ENCODE measurements around the gene SIN3B. TPM values are rescaled to one million over a fixed set of nuclear protein-coding genes. Genes with fewer than 3 reads are reported as not detected.

SIN3B gene
- total and polyA plus RNA-seq, 9 of the 15 experiments (the other 6 are each of a cell fraction or from before 2014, with no cell fraction given), result 0.51 to 34.2 (median 14.3) TPM

DNA sequence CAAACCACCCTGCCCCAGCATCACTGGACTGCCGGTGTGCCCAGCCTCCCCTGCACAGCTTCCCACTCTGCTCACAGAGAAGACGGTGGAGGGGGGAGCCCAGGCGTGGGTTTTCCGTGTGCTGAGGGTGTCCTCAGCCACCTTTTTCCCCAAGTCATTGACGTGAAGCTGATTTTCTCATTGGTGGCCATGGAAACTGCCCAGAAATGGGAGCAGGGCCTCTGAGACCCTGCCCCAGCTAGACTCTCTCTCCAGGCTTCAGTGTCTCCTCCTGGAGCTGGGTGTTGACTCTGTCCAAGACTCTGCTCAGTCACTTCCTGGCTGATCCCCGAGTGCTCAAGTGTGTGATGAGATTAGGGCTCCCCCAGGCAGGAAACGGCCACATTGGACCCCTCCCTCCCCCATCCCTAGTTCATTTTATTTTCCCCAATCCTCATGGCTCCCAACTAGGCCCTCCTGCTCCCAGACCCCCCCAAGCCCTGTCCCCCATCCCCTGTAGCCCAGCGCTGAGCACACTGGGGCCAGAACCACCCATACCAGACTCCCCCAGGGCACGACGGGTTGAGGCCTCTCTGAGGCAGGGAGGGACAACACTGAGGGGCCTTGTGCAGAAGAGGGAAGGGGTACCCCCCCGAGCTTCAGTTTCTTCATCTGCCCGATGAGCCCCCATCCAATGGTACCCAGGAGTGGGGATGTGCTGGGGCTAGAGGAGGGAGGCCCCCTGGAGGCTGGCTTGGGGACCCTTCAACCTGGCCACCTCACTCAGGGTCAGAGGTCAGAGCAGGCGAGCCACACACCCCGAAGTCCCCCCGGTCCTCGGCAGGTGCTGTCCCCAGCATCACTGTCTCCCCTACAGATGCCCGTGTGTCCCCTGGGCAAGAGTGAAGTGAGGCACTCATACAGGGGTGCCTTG lies 58.4 kb downstream of the SIN3B start (continued):
- TF ChIP-seq, protein P1, sequence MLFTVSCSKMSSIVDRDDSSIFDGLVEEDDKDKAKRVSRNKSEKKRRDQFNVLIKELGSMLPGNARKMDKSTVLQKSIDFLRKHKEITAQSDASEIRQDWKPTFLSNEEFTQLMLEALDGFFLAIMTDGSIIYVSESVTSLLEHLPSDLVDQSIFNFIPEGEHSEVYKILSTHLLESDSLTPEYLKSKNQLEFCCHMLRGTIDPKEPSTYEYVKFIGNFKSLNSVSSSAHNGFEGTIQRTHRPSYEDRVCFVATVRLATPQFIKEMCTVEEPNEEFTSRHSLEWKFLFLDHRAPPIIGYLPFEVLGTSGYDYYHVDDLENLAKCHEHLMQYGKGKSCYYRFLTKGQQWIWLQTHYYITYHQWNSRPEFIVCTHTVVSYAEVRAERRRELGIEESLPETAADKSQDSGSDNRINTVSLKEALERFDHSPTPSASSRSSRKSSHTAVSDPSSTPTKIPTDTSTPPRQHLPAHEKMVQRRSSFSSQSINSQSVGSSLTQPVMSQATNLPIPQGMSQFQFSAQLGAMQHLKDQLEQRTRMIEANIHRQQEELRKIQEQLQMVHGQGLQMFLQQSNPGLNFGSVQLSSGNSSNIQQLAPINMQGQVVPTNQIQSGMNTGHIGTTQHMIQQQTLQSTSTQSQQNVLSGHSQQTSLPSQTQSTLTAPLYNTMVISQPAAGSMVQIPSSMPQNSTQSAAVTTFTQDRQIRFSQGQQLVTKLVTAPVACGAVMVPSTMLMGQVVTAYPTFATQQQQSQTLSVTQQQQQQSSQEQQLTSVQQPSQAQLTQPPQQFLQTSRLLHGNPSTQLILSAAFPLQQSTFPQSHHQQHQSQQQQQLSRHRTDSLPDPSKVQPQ (CRISPR knock-in tag; IDR thresholded peaks at IDR 0.05; ENCODE audit: borderline replicate concordance), result no peak
- TF ChIP-seq HDAC2 (IDR thresholded peaks at IDR 0.05) (no peak), NR2F6 (CRISPR knock-in tag; IDR thresholded peaks at IDR 0.05) (no peak), PCBP1 (IDR thresholded peaks at IDR 0.05; ENCODE audit: low read depth, low read length, poor library complexity, severe bottlenecking) (no peak), CTBP1 (IDR thresholded peaks at IDR 0.05; ENCODE audit: borderline replicate concordance) (no peak; the same call in 1 of the 2 replicates), U2AF2 (optimal IDR thresholded peaks at IDR 0.05; ENCODE audit: low read depth, low read length) (no peak), RBM14 (IDR thresholded peaks at IDR 0.05; ENCODE audit: borderline replicate concordance, insufficient read depth, low read depth, low read length) (no peak), SP1 (CRISPR knock-in tag; IDR thresholded peaks at IDR 0.05) (no peak), ELF4 (CRISPR knock-in tag; IDR thresholded peaks at IDR 0.05) (no peak), NCOA2 (IDR thresholded peaks at IDR 0.05; ENCODE audit: partially characterized antibody in 2 of 2) (no peak), NCOA4 (IDR thresholded peaks at IDR 0.05; ENCODE audit: partially characterized antibody) (no peak), ETV5 (CRISPR knock-in tag; IDR thresholded peaks at IDR 0.05; ENCODE audit: low read depth) (peak; percentile 80), HNRNPK (IDR thresholded peaks at IDR 0.05; ENCODE audit: low read depth, low read length, poor library complexity, severe bottlenecking) (no peak), EZH2 (IDR thresholded peaks at IDR 0.05; ENCODE audit: borderline replicate concordance, low read depth, low read length) (no peak)
- TF ChIP-seq, protein P2, sequence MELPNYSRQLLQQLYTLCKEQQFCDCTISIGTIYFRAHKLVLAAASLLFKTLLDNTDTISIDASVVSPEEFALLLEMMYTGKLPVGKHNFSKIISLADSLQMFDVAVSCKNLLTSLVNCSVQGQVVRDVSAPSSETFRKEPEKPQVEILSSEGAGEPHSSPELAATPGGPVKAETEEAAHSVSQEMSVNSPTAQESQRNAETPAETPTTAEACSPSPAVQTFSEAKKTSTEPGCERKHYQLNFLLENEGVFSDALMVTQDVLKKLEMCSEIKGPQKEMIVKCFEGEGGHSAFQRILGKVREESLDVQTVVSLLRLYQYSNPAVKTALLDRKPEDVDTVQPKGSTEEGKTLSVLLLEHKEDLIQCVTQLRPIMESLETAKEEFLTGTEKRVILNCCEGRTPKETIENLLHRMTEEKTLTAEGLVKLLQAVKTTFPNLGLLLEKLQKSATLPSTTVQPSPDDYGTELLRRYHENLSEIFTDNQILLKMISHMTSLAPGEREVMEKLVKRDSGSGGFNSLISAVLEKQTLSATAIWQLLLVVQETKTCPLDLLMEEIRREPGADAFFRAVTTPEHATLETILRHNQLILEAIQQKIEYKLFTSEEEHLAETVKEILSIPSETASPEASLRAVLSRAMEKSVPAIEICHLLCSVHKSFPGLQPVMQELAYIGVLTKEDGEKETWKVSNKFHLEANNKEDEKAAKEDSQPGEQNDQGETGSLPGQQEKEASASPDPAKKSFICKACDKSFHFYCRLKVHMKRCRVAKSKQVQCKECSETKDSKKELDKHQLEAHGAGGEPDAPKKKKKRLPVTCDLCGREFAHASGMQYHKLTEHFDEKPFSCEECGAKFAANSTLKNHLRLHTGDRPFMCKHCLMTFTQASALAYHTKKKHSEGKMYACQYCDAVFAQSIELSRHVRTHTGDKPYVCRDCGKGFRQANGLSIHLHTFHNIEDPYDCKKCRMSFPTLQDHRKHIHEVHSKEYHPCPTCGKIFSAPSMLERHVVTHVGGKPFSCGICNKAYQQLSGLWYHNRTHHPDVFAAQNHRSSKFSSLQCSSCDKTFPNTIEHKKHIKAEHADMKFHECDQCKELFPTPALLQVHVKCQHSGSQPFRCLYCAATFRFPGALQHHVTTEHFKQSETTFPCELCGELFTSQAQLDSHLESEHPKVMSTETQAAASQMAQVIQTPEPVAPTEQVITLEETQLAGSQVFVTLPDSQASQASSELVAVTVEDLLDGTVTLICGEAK (IDR thresholded peaks at IDR 0.05), result 0 out of 2 replicates have a peak, but pooled peaks have one; percentile 31
- TF ChIP-seq, protein P2 (CRISPR knock-in tag; IDR thresholded peaks at IDR 0.05), result no peak
